GM19351 (cell line): ENCODE results near the gene COBL.

Experiments used
- ATAC-seq: cut with Tn5 transposase; IDR thresholded peaks from one replicate; pipeline ENCODE4 v1.9.1; 2021; ENCODE audit warnings: mild to moderate bottlenecking, moderate library complexity; ENCODE audit not compliant: unreplicated experiment

Gene COBL

DNA sequence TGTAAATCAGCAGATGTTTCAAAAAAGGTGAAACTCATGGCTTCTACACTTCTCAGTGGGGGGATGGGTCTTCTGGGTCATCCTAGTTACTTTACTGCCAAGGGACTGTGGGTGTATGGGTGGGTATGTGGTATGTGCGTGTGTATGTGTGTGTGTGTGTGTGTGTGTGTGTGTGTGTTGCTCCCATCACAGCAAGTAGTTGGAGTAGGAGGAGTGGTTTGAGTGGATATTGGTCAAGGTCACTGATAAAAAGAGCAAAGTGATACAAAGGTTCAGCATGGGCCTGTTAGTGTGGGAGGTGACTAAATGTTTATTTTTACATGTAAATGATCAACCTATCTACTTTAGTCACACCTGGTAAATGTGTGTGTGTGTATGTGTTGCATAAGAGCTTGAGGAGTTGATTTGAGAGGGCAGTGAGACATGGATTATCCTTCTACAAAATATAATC is 11.8 kb upstream of the COBL start:
- ATAC-seq = no peak

DNA sequence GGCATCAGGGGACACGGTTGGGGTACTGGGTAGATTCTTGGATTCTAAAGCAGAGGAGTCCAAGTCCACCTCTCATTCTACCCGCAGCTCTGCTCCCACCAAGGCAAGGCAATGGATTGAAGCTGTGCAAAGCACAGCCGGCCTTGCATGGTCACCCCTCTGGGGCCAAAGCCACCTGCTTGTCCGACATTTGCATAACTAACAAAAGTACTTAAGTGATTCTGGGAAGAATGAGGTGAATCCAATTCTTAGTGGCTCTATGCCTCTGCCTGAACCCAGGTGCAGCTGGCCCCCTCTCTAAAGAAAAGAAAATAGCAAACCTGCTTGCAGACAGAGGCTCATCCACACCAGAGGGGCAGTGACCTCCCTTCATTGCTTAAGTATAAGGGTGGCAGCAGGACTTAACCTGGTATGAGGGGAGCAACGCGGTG is 10.7 kb upstream of the COBL start:
- no peak for ATAC-seq

DNA sequence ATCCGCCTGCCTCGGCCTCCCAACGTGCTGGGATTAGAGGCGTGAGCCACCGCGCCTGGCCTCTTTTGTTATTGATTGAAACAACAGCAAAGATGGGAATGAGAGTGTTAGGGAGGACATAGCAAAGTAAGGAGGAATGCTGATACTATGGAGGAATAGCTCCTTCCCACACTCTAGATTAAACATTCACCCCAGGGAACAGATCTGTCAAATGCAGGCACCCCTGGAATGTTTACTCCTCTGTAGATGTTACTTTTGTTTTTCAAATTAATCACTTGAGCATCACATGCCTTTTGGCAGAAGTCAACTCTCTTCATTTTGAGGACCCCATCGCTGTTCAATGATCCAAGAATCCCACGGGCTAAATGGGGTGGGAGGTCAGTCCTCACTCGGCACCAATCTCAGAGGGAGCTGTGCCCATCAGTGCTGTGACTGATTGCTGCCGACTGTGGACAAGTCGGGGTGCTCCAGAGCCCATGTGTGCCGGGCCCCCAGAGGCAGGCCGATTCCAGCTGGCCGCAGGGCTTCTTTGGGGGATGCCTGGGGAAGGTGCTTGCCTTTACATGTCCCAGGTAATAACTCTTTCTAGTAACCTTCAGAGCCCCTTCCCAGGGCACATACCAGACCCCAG is 10.2 kb upstream of the COBL start:
- no peak for ATAC-seq

DNA sequence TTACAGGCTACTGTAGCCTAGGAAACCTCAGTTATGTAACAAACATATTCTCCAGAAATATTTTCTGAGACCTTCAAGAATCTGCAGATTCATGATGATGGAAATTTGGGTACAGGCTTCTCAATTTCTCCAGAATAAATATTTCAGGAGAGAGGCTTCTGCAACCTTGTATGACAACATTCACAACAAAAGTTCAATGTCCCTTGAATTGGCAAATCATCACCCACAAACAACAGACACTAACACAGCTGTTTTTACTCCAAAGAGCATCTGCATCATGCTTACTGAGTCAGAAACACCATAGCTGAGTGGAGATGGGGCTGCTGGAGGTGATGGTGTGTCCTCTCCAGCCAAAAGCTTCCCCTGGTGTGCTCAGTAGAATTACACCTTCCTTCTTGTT is 9.3 kb upstream of the COBL start:
- no peak for ATAC-seq

DNA sequence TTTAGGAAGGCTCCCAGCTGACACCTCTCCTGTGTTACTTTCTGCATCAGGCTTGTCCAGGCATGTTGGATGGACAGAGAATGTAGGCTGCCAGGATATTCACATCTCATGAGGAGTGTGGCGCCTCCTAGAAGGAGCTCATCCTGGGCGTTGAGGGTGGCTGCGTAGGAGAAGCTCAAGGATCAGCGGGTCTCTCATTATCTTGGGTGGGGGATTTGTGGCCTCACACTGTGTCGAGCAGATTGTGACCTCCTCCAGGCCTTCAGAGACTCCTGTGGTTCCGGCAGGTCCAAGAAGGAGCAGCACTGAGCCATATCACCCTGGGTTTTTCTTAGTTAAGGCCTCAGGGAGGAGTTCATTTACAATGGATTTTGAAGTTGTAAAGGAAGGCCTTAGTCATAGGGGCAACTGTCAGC is 8.7 kb upstream of the COBL start:
- ATAC-seq = no peak

DNA sequence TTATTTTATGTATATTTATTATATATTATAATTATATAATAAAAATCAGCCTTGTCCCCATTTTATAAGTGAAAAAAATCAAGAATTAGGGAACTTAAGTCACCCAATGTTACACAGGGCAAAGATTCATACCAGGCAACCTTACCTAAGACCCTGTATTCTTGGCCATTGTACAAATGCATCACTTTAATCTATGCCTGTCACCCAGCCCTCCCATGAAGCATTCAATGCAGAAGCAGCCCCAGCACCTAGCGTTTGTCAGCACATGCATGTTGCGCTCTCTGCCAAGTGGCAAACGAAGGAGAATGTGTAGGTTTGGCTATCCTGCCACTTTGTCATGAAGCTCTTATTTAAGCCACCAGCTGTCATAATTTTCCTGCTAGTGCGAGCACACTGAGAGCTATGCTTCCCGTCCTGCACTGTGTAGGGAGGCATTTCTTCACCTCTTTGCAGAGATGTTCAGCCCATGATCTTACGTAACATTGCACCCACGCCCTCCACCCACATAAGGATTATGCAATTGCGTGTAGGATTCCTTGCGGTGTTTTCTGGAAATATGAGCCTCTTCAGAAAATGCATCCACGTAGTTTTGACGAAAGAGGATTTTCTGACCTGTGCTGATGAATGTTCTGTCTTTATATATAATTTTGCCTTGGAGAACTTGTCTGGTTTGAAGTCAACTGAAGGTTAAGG is 7.7 kb upstream of the COBL start:
- ATAC-seq = no peak

DNA sequence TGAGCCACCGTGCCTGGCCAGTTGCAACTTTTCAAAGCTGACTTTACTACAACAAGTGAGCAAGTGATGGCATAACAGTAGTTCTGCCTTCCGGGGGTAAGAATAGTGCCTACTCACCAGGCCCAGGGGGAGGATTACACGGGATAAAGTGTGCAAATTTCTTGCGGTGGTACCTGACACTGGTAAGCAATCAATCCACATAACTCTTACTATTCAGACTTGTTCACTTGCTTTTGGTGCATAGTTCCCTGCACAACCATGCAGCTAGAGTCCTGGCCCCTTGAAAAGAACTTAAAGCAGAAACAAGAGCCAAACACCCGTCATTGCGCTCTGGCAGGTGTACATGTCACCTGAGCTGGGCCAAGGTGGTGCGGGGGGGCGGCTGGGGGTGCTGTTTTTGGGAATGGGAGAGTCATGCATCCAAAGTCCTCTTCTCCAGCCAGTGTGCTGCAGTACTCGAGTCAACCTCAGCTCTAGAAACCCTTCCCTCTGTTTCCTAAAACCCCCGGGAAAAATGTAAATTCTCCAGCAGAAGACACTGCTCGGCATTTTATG is 5.4 kb upstream of the COBL start:
- no peak for ATAC-seq

DNA sequence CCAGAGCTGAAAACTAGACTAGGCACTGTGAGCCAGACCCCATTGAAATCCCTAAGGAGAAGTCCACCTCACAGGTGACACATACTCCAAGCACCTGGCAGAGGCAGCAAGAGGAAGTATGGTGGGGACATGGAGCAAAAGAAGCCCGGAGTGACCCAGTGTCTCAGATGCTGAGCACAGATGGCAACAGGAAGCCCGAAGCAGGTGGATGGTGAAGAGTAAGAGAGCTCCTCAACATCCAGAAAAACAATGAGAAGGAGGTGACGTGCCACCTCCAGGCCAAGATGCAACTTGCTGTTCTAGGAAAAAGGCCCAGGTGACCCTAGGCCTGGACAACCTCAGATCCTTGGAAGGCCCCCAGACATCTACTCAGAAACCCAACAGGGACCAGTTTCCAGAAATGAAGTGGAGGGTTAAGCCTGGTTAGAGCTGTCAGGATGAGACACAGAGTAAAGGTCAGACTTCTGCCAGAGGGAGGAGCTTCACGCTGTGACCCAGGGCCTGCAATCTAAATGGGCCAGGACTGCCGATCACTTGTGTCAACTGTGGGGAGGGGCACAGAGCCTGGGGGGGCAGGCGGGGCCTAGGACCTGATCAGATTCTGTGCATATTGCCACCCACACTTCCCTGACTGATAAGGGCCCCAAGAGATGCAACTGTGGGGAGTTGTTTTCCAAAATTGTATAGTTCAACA is 2.4 kb upstream of the COBL start:
- ATAC-seq = no peak

DNA sequence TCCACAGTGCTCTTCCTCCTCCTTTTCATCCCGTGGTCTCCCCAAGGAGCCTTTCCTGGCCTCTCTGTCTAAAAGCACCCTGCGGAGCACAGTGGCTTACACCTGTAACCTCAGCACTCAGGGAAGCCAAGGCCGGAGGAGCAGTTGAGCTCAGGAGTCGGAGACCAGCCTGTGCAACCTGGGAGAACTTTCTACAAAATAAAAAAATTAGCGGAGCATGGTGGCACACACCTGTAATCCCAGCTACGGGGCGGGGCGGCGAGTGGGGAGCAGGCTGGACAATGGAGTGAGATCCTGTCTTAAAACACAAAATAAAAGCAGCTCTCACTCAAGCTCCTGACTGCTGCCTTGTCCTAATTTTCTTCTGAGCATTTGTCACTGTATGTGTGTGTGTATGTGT is 1.4 kb upstream of the COBL start:
- no peak for ATAC-seq

DNA sequence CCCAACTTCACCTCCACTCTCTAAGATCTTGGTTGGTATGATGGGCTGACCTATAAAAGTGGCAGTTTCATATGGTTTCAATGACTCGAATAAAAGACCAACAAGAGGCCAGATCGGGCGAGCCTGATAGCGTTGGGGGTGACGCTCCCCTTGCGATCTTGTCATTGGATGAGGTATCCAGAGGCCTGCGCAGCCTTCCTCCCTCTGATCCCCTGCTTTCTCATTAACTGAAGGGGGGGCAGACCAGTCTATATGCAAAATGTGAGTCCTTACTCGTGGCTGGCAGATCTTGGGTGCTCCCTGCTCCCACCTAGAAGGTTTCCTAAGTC is 937 bp upstream of the COBL start:
- no peak for ATAC-seq

DNA sequence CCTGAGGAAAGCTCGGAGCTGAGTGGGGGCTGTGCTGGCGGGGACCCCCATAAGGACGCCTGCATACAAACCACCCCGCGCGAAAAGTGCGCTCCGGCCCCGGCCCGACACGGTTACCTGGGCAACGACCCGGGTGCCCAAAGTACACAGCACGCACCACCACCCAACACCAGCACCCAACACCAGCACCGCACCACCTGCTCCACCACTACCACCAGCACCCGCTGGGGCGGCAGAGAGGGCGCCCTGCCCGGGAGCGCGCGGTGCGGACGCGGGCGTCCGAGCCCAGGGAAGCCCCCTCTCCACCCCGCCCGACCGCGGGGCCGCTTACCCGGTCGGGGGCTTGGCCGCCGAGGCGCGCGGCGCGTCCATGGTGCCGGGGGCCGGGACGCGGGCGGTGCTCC is 345 bp downstream of the COBL start:
- no peak for ATAC-seq

DNA sequence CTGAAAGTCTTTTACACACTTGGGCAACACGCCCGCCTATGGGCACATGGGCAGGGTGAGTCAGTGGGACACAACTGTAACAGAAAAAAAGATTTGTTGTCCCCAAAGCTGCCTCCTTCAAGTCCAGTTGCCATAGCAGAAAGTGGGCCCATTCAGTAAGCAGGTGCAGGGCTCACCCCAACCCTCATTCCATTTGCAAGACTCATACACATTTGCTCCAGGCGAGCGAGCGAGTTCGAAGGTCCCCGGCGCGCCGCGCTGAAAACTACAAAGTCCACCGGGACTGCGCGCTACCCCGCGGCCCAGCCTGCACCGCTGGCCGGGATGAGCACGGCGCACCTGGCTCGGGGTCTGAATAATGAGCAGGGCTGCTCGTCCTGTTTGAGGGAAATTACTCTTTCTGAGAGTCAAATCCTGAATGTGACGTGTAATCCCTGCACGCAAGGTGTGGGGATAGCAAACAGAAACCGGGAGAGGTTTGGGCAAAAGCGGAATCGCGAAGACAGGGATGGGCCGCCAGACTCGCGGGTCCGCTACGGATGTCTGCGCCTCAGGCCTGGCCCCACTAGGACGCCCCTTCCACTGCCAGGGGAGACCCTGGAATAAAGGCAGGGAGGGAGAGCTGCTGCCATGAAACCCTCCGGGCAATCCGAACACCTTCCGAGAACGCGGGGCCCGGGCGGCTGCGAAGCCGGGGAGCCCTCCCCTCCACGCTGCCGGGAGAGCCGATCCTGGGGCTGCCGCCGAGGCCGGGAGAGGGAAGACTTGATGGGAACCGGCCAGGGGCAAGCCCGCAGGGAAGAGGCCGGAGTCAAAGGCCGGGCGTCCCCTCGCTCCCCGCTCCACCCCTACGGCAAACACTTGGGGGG is 982 bp downstream of the COBL start:
- no peak for ATAC-seq

DNA sequence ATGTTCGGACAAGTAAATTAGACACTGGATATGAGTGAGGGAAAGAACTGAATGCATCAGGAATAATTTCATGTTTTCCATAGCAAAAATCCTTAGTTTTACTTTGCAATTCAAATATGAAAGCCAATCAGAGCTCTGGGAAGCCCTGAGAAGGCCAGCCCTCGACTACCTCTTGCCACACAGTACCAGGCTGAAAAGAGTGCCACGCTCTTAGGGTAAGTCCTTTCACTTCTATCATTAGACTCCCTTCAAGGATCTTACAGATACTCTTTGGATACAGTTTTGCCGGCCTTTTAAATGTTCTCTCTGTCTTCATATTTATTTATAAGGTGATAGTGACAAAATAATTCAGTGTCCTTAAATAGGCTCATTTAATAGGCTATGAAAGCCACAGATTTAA is 1.9 kb downstream of the COBL start:
- no peak for ATAC-seq

DNA sequence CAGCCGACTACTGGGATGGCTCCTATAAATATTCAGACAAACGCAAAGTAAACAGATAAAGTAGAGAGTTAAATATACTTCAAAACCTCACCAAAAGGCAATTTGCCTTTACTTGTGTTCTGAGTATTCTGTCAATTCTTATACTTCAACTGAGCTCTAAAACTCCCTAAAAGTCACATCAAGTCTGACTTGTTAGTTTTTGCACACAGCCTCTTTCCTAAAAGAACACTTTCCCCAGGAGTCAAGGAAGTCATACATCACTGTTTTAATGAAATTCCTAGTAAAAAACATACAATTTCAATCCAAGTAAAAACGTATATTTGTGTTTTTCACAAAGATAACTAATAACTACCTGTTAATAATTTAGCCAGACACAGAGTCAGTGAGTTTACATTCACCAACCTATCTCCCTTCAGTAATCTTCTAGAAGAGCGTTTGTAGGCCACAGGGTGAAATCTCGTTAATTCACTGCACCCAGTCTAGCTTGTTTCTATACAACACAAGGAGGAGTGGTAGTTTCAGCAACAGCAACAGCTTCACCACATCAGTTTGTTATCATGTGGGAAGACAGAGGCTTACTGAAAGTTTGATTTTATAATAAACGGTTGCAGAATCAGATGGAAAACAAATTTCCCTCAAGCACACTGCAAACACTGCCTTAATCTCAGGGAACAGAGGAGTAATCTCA is 2.7 kb downstream of the COBL start:
- ATAC-seq = no peak

DNA sequence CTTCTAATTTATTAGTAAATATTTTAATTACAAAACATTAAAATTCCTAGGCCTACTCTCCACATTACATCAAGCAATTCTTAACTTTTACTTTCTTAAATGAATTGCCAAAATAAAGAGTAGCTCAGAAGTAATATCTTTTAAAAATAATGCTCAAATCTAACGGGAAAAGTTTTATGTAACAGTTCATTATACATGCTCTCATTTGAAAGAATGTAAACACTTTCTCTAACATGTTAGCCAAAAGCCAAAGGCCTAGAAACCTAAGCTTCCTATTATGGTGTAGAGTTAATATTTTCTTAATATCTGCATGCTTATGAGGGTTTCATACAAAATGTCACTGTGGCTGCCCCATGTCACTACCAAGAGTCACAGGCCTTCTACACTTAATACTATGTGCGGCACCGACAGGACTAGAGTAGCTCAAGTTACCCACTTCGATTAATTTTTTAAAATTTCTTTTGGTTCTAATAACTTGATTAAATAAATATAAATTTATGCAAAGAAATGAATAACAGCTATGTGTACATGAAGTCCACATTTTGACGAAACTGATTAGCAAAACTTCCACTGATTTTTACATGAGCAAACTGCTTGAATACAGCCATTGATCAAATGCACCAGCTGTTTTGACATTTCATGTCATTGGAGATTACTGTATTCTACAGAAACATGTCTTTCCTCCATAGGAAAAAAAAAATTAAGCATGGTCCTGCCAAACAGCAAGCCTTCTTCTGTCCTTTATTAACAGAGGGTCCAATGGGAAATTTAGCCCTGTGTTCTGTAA is 3.5 kb downstream of the COBL start:
- ATAC-seq = no peak

DNA sequence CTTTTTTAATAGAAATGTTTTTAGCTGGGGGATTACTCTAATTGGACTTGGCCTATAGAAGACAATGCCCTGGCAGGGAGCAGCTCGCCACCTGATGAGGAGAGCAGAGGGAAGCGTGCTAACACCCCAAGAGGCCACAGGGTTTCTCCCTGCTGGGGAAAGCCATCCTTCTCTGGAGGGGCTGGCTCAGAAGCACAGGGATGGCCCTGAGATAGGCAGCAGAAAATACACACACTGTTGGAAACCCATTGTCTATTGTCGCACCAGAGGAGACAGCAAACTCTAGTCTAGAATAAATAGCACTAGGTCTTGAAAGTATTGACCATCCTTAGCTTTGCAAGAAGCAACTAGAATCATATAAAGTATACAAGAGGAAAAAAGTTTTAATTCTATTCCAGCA is 5.4 kb downstream of the COBL start:
- no peak for ATAC-seq

DNA sequence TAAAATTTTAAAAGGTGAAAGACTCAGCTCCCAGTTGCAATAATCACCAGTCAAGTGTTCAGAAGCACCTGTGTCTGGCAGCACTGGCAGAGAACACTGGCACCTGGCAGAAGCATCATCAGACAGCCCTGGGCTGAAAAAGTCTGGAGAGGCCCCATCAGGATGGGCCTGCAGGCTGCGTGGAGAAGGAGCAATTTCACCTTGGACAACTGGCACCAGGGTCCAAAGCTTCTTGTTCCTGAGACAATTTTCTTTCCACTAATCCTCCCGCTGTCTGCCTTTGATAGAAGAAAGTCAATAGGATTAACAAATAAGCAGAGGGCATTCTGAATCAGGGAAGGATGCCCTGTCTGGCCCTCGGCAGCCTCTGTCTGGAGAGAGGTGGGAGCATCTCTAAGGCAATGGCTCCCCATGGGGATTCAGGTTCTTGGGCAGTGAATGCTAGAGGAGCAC is 6.5 kb downstream of the COBL start:
- ATAC-seq = no peak

DNA sequence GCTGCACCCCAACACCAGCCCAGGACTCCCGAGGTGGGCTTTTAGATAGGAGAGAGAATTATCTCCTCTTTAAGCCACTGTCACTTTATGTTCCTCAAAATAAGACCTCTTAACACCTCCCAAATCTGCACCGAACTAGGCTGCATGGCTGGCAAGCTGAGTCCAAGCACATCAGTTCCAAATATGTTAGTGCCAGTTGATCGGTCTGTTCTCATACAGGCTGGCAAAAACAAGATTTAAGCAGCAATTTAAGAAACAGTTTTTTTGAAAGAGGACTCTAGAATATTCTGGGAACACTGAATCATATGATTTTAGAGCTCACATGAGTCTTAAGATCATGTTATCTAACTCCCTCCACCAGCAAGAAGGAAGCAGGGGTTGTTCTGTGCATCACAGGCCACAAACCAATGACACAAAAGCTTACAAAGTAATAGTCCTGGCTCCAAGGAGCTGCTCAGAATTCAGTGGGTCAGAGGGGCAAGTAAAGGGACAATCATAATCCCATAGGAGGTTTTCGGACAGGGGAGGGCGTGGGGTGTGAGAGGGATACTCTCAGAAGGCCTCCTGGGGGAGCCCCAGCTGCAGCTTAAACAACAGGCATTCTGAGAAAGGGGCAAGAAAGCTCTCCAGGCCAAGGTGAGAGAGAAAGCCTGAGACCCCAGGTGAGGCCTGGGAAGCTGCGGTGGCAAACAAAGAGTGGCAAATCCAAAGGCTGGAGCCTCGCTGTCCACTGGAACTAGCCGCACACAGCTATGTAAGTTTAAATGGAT is 7.1 kb downstream of the COBL start:
- no peak for ATAC-seq

DNA sequence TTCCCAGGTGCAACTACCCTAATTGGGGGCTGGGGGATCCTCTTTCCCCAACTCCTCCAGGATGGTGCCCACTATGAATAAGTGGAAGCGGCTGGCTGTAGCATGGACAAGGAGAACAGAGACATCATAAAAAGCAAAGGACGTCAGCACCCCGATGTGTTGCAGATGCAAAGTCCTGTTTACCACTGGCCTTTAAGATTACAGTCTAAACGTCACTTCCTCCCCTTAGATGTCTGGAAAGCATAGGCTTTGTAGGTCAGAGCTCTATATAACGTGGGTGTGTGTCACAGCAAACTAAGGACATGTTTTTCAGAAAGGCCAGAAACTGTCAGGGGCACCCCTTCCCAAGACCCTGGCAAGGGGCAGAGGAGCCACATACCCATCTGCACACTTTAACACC is 7.9 kb downstream of the COBL start:
- ATAC-seq = no peak
